ENCODE data around the gene DUSP6.

DNA sequence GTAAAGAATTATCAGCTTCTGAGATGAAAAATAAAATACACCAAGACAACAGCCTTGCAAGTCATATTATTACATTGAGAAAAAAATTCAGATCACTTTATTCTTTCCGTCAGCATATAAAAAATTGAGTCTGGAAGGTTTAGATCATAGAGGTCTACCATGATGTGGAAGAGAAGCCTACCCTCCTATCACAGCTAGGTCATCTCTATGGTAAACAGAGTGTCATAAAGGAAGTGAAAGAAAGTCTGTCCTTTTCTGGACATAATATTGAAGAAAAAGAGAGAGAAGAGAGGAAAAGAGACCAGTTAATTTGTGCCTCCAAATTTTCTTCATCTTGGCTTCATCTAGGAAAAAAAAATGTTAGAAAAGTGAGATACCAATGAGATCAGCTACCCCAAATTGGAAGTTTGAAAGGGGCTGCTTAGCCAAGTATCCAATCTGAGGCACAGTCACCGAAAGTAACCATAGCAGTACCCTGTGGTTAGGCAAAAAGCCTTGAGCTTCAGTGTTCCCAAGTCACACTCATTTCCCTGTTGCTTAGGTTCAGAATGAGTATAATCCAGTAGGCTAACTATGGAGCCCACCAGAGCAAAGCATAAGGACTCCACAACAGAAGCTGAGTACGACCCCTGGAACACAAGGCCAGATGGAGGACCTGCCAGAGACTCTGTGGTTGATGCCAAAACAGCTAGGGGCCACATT is 38.1 kb downstream of the DUSP6 start:
- no peak for TF ChIP-seq POLR2A (IDR thresholded peaks at IDR 0.05)
- TF ChIP-seq, protein P1, sequence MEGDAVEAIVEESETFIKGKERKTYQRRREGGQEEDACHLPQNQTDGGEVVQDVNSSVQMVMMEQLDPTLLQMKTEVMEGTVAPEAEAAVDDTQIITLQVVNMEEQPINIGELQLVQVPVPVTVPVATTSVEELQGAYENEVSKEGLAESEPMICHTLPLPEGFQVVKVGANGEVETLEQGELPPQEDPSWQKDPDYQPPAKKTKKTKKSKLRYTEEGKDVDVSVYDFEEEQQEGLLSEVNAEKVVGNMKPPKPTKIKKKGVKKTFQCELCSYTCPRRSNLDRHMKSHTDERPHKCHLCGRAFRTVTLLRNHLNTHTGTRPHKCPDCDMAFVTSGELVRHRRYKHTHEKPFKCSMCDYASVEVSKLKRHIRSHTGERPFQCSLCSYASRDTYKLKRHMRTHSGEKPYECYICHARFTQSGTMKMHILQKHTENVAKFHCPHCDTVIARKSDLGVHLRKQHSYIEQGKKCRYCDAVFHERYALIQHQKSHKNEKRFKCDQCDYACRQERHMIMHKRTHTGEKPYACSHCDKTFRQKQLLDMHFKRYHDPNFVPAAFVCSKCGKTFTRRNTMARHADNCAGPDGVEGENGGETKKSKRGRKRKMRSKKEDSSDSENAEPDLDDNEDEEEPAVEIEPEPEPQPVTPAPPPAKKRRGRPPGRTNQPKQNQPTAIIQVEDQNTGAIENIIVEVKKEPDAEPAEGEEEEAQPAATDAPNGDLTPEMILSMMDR (IDR thresholded peaks at IDR 0.05) = no peak

All from Peyer's patch (tissue), 4 donors.